MM.1S (cell line): ENCODE measurements around the gene RERE.

Experiments
- CTCF ChIP-seq: fragments of 300-600 bp; sonication (generic); IDR thresholded peaks from 2 replicates; pipeline ENCODE4 v1.5.1; 2016; ENCODE audit warnings: antibody characterized with exemption, low read length, mixed read lengths
- EZH2 ChIP-seq: fragments of 300-600 bp; sonication (generic); optimal IDR thresholded peaks from 2 replicates; pipeline ENCODE3; 2017; ENCODE audit warnings: low read depth, mild to moderate bottlenecking, antibody characterized with exemption, low read length, mixed read lengths
- EZH2phosphoT487 ChIP-seq: fragments of 300-600 bp; sonication (generic); IDR thresholded peaks from 2 replicates; pipeline ENCODE4 v1.6.1; 2018; ENCODE audit warnings: antibody characterized with exemption, low read length

DNA sequence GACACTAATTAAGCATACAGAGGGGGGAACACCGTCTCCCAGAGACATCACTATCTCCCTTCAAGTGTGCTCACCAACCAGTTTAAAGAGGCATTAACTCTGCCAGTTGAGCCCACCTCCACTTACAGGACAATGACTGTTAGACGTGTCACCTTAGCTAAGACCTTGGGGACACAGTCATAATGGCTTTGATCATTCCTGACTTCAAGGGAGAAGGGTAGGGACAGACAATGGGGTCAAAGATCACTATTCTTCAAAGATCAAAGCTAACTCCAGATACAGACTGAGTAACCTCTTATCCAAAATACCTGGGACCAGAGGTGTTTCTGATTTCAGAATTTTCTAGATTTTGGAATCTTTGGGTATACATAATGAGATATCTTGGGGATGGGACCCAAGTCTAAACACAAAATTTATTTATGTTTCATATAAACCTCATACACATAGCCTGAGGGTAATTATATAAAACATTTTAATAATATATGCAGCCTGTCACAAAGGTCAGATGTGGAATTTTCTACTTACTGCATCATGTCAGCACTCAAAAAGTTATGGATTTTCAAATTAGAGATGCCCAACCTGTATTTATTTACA is 253.4 kb downstream of the RERE start:
- no peak for TF ChIP-seq CTCF
- no peak for TF ChIP-seq EZH2
- no peak for TF ChIP-seq EZH2phosphoT487
